HepG2 (cell line): ENCODE measurements around the gene DMGDH. TPM values are rescaled to one million over a fixed set of nuclear protein-coding genes. Genes with fewer than 3 reads are reported as not detected.

Source experiments
- ATAC-seq: fragments of 200-7000 bp; cut with Tn5 transposase; 3 replicates; pipeline ENCODE4 v1.9.1; 2020; ENCODE audit warnings: mild to moderate bottlenecking, moderate library complexity
- BruUV-seq: library from RNA; stranded (reverse); fragments of 400-500 nt; replicated peaks from 2 replicates; lab custom pipeline; 2021; lab: Mats Ljungman, UMichigan
- CTCF ChIA-PET: fragments of 300-600 bp; formaldehyde crosslinking; extraction: SDS; loops from one replicate; lab custom pipeline; 2021; ENCODE audit warnings: low total read pairs, inconsistent platforms, low intra/inter-chr PET ratio; lab: Yijun Ruan, JAX
- POLR2A ChIA-PET: fragments of 350-600 bp; sonication (Branson Sonifier 250); formaldehyde crosslinking; loops from one replicate; lab custom pipeline; 2020; ENCODE audit warnings: antibody characterized with exemption, inconsistent platforms; lab: Yijun Ruan, JAX
- DNase-seq: peaks from one replicate; pipeline ENCODE4 v3.0.0-alpha.2; 2015; ENCODE audit warnings: low spot score
- FAIRE-seq: peaks from 3 replicates; lab custom pipeline; 2011; peaks lifted over from hg19 to GRCh38; lab: Jason Lieb, UNC
- H2AFZ ChIP-seq: one replicate; pipeline ENCODE4 v1.6.1; 2011; ENCODE audit warnings: low read length, inconsistent platforms
- H3K27ac ChIP-seq: fragments of 300-600 bp; 3 replicates; pipeline ENCODE4 v1.8.0; 2011; ENCODE audit warnings: mixed run types, mild to moderate bottlenecking, mixed read lengths, low read length, inconsistent platforms; ENCODE audit not compliant: insufficient read depth; ENCODE audit errors: extremely low read length
- H3K27me3 ChIP-seq, 2 experiments: fragments of 200-600 bp in 1 of 2; 2 replicates in 1 of 2; 3 replicates in 1 of 2; pipeline versions ENCODE4 v1.6.0 to v1.8.0; 2011; ENCODE audit warnings: low read length in 2 of 2, mild to moderate bottlenecking in 2 of 2, moderate library complexity in 2 of 2, inconsistent platforms in 1 of 2; ENCODE audit not compliant: insufficient read depth in 2 of 2, control insufficient read depth in 1 of 2
- H3K36me3 ChIP-seq, 2 experiments: fragments of 200-600 bp in 1 of 2; replicated peaks in 1 of 2; 2 replicates in 1 of 2; 3 replicates in 1 of 2; pipeline versions ENCODE4 v1.5.1 to v1.8.0; 2011; ENCODE audit warnings: low read length in 2 of 2, inconsistent platforms in 1 of 2; ENCODE audit not compliant: insufficient read depth in 2 of 2, control insufficient read depth in 1 of 2
- H3K4me1 ChIP-seq: 2 replicates; pipeline ENCODE4 v1.5.1; 2012; ENCODE audit warnings: low read length, inconsistent platforms; ENCODE audit not compliant: insufficient read depth
- H3K4me2 ChIP-seq: 2 replicates; pipeline ENCODE4 v1.6.0; 2011; ENCODE audit warnings: low read depth, low read length, inconsistent platforms
- H3K4me3 ChIP-seq, 3 experiments: fragments of 200-600 bp in 1 of 3; sonication (generic), shearing (Covaris generic) in 1 of 3; replicated peaks in 1 of 3; 2 replicates each; pipeline ENCODE4 v1.5.1; 2011 to 2016; ENCODE audit warnings: low read length in 3 of 3, inconsistent platforms in 2 of 3, low read depth in 2 of 3, mild to moderate bottlenecking in 2 of 3, control low read depth in 1 of 3, mixed read lengths in 1 of 3; ENCODE audit not compliant: insufficient read depth in 1 of 3
- H3K79me2 ChIP-seq: one replicate; pipeline ENCODE4 v1.6.1; 2011; ENCODE audit warnings: low read length, inconsistent platforms; ENCODE audit not compliant: insufficient read depth
- H3K9ac ChIP-seq: 2 replicates; pipeline ENCODE4 v1.6.0; 2011; ENCODE audit warnings: mild to moderate bottlenecking, low read depth, low read length, inconsistent platforms; ENCODE audit not compliant: insufficient read depth
- H3K9me3 ChIP-seq: 2 replicates; pipeline ENCODE4 v1.5.1; 2012; ENCODE audit warnings: mild to moderate bottlenecking, low read length
- H4K20me1 ChIP-seq: 2 replicates; pipeline ENCODE4 v1.6.0; 2011; ENCODE audit warnings: inconsistent platforms, mild to moderate bottlenecking, low read length, moderate library complexity; ENCODE audit not compliant: insufficient read depth
- ARID3A ChIP-seq: IDR thresholded peaks from 2 replicates; pipeline ENCODE4 v1.6.1; 2012; ENCODE audit warnings: low read depth, low read length, improper control_type of control experiment
- ARID5B ChIP-seq: IDR thresholded peaks from 2 replicates; pipeline ENCODE4 v1.4.0; 2020; ENCODE audit warnings: mild to moderate bottlenecking, missing genetic modification reagents
- CENPX ChIP-seq: sonication (generic); formaldehyde crosslinking; IDR thresholded peaks from 2 replicates; pipeline ENCODE4 v1.9.0; 2021; ENCODE audit warnings: mild to moderate bottlenecking, missing genetic modification reagents, moderate library complexity
- PAXIP1 ChIP-seq: sonication (generic); formaldehyde crosslinking; conservative IDR thresholded peaks from 2 replicates; pipeline ENCODE4 v1.4.0; 2020; ENCODE audit warnings: mild to moderate bottlenecking, missing genetic modification reagents, moderate library complexity
- PHF8 ChIP-seq: sonication (generic); formaldehyde crosslinking; IDR thresholded peaks from 2 replicates; pipeline ENCODE4 v1.5.0; 2020; ENCODE audit warnings: missing genetic modification reagents
- SALL2 ChIP-seq: sonication (generic); formaldehyde crosslinking; IDR thresholded peaks from 2 replicates; pipeline ENCODE4 v1.8.1; 2023; ENCODE audit warnings: mild to moderate bottlenecking, missing genetic modification reagents, inconsistent platforms
- SIX1 ChIP-seq: sonication (generic); formaldehyde crosslinking; IDR thresholded peaks from 2 replicates; pipeline ENCODE4 v1.4.0; 2020; ENCODE audit warnings: missing genetic modification reagents, borderline replicate concordance
- TFDP2 ChIP-seq: sonication (generic); formaldehyde crosslinking; IDR thresholded peaks from 2 replicates; pipeline ENCODE4 v1.4.0; 2020; ENCODE audit warnings: missing genetic modification reagents
- ZNF484 ChIP-seq: sonication (generic); formaldehyde crosslinking; IDR thresholded peaks from 2 replicates; pipeline ENCODE4 v1.5.1; 2020; ENCODE audit warnings: mild to moderate bottlenecking, low read depth, missing genetic modification reagents, borderline replicate concordance
- ZNF598 ChIP-seq: sonication (generic); formaldehyde crosslinking; IDR thresholded peaks from 2 replicates; pipeline ENCODE4 v1.5.1; 2020; ENCODE audit warnings: mild to moderate bottlenecking, missing genetic modification reagents, borderline replicate concordance
- ZNF782 ChIP-seq: sonication (generic); formaldehyde crosslinking; IDR thresholded peaks from 2 replicates; pipeline ENCODE4 v1.4.0; 2020; ENCODE audit warnings: missing genetic modification reagents, mild to moderate bottlenecking, borderline replicate concordance
- WGBS: methylation state at CpG from one replicate; pipeline ENCODE4 v1.1.6; 2017; ENCODE audit warnings: low lambda C conversion rate; 5-methylcytosine and 5-hydroxymethylcytosine counted together
- in situ Hi-C: cut with HindIII; loops from 2 replicates; pipeline ENCODE4 v1.10.0; 2017; ENCODE audit warnings: low pct_unique_long_range_greater_than_20kb; ENCODE audit not compliant: extremely low pct_ligation_motif_present
- intact Hi-C: fragments of 100-400 bp; cut with micrococcal nuclease; formaldehyde crosslinking; loops from one replicate; pipeline ENCODE4 v1.10.0; 2022; ENCODE audit not compliant: unreplicated experiment
- polyA plus RNA-seq, 8 experiments: library from polyadenylated mRNA; depleted of rRNA in 3 of 8; stranded (reverse) in 7 of 8; unstranded in 1 of 8; fragments of >200 nt; fragmentation: Illumina TruSeq in 4 of 8; extraction: Trizol in 4 of 8; gene quantifications; 2 replicates each; pipeline versions ENCODE4 v1.2.1 to v1.2.3, GENCODE V29; 2011 to 2016; ENCODE audit warnings: low read depth in 4 of 8, missing spikeins in 1 of 8, mixed read lengths in 1 of 8; ENCODE audit not compliant: insufficient read depth in 1 of 8
- total RNA-seq, 5 experiments: library from RNA; depleted of rRNA; stranded (reverse); fragments of >200 nt; fragmentation: Illumina TruSeq; extraction: Trizol; gene quantifications; 2 replicates each; pipeline ENCODE4 v1.2.3, GENCODE V29; 2016; ENCODE audit warnings: low read depth in 1 of 5

Gene DMGDH
- total and polyA plus RNA-seq, 2 of the 13 experiments (the other 11 are each of a cell fraction or from before 2014, with no cell fraction given): 3.6 to 7.9 TPM

GRCh38 chr5:79053321-79053720 lies 16.2 kb downstream of the DMGDH start (continued):
- TF ChIP-seq TFDP2 (CRISPR knock-in tag): no peak
- TF ChIP-seq CENPX (CRISPR knock-in tag): no peak
- TF ChIP-seq ARID3A: no peak
- TF ChIP-seq ZNF484 (CRISPR knock-in tag): no peak
- TF ChIP-seq SALL2 (CRISPR knock-in tag): no peak
- TF ChIP-seq ZNF782 (CRISPR knock-in tag): no peak
- no peak for TF ChIP-seq PHF8

GRCh38 chr5:79050498-79050897 lies 19.0 kb downstream of the DMGDH start:
- H3K9me3 ChIP-seq: no peaks in the 10 kb centered on the region
- H3K4me2 ChIP-seq: no peak overlapping the region
- no peak overlapping the region for H3K9ac ChIP-seq
- no peak overlapping the region for H3K4me3 ChIP-seq
- peak; percentile 63; the same call in 2 of the 3 replicates for ATAC-seq
- no peak overlapping the region for H3K27ac ChIP-seq
- FAIRE-seq: no peak
- H2AFZ ChIP-seq: no peak overlapping the region
- peaks cover 11% of the 10 kb centered on the region for H3K4me1 ChIP-seq
- DNase-seq: peak; percentile 36
- 21% methylated on average over 3 of the region's 3 CpGs for WGBS
- no peaks in the 10 kb centered on the region for H4K20me1 ChIP-seq
- H3K36me3 ChIP-seq: no peaks in the 10 kb centered on the region
- H3K79me2 ChIP-seq: no peaks in the 10 kb centered on the region
- no TSS peak for BruUV-seq
- H3K27me3 ChIP-seq: no peaks in the 10 kb centered on the region
- in situ Hi-C loops: no loop called here
- ChIA-PET POLR2A (no interaction called here), CTCF (no interaction called here)
- intact Hi-C loops: no loop called here
- peak; percentile 31; the same call in 1 of the 2 replicates for TF ChIP-seq PAXIP1 (CRISPR knock-in tag)
- TF ChIP-seq SIX1 (CRISPR knock-in tag): peak; percentile 26; the same call in 1 of the 2 replicates
- TF ChIP-seq ARID5B (CRISPR knock-in tag): no peak
- TF ChIP-seq ZNF598 (CRISPR knock-in tag): no peak
